CD4-positive, alpha-beta T cell treated with Interleukin-15 for 1 hour (primary cell): ENCODE measurements around the gene C7orf33.
"Not testable (repeated sequence)": the region's sequence is repeated elsewhere in the genome, so short reads cannot be mapped to it uniquely, and the experiment has no call there.

ENCODE experiments used
- DNase-seq: peaks from one replicate; pipeline ENCODE4 v3.0.0-alpha.2; 2020

The C7orf33 gene, protein sequence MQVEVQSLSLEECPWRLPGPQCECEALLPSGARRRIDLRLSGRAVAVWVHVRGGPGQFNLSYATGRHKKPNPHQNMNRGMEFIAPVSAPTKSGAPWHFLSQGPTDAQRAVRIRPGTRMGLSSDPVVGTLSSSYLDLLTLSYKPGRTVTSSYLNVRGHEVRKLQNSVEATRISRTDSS

DNA sequence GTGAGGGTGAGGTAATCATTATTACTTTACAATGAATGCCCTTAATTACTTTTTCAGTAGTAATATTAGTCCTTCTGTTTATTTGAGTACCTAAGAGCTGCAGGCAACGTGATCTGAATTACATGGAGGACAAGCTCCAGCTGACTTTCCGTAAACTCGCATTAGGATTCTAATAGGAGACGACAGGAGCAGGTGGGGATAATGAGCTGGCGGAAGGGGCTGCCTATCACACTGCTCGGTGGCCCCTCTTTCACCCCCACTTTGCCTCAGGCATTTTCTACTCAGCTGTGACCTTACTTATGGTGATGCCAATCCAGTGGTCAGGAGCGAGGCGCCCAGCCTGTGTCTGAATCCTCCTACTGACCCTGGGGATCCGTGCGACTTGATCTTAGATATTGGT lies at the start of gene C7orf33:
TSS of gene C7orf33 (plus strand) at position 296 of the 400 bp plus-strand sequence. CDS start 160 bp downstream, outside the sequence.
- no peak for DNase-seq

DNA sequence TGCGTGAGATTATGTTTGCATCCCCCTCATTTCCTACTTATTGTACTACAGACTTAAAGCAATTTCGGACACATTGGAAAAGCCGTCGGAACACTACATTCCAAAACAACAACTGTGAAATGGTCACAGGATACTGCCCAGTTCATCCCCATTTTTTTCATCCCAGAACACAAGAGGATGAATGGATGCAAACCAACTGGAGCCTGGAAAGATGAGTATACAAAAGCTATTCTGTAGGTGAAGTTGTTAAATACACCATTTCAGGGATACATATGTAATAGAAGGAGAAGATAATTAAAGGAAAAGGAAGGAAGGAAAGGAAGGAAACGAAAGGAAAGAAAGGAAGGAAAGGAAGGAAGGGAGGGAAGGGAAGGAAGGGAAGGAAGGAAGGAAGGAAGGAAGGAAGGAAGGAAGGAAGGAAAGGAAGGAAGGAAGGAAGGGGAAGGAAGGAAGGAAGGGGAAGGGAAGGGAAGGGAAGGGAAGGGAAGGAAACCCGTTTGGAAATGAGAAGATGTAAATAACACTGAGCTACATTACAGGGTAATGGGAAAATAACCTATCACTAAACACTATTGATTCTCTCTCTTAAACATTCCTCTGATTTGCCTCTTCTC lies 48.6 kb upstream of the C7orf33 start:
- no peak for DNase-seq

DNA sequence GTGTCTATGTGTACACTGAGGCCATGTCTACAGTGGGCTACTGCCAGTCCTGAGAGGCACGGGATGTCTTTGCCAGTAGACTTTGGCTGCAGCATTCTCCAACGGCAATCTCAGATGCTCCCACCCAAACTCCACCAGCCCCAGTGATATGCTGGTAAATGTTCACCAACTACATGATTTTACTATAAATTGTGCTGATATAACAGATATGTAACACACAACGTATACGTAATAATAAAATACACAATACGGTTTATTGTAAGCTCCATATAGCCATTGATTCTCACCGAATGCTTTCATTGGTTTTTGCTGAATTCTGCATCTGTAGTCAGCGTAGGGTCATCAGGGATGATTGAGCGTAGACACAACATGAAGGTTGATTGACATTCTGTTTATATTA lies 47.3 kb upstream of the C7orf33 start:
- no peak for DNase-seq

DNA sequence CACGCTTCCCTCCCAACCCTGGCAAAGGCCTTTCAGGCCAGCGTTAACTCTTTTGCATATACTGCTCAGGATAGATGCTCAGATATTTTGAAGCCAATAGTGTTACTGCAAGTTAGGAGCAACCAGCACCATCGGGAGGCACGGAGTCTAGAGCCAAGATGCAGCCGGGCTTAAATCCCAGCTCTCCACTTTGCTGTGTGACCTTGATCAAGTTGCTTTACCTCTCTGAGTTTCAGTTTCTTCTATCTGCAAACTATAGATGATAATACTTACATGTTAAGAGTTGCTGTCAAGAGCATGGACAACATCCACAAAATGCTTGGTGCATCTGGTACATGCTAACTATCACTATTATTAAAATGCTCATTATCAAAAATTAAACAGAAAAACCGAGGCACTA lies 45.4 kb upstream of the C7orf33 start:
- DNase-seq = no peak

DNA sequence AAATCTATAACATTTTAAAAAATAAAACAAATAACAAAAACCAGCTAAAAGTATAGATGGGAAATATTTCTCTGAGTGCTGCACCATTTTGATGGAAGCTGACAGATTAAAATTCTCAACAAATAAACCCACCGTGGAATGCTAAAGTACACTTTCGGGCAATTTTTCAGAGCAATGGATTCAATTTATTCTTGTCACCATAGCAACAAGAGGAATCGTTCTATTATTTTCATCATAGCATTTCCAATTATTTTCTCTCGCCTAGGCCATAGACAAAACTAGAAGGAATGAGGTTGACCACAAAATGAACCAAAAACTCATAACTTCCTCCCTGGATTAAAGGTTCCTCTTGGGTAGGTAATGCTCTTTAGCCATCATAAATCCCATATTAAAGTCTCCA lies 44.6 kb upstream of the C7orf33 start:
- DNase-seq = no peak

DNA sequence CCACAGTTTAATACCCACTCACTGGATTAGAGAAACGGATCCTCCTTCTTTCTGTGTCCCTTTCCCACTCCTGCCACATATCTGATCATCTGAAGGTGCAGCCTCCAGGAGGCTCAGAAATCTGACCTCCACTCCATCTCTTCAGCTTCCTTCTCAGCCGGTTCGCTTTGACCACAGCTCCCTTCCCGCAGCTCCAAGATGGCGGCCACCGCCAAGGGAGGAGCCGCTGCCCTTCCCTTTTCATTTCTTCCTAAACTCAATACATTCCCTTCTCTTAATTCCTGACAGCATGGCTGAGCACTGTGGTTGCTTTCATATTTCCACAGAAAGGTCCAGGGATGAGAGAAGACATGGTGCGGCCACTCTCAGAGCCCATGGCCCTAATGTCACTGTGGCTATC lies 43.7 kb upstream of the C7orf33 start:
- no peak for DNase-seq

DNA sequence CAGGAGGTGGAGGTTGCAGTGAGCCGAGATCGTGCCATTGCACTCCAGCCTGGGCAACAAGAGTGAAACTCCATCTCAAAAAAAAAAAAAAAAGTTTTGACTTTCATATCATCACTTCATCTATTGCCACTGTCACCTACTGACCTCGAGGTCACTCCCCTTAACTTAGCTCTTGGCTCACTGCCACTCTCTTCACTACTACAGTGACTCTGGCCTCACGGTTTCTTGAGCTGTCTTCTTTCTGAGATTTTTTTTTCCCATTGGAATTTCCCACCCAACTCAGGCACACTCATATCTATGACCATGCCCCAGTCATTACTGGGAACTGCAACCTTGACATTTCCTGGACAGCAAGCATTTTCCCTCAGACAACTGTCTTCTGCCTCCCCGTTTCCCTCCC lies 42.6 kb upstream of the C7orf33 start:
- DNase-seq = no peak

DNA sequence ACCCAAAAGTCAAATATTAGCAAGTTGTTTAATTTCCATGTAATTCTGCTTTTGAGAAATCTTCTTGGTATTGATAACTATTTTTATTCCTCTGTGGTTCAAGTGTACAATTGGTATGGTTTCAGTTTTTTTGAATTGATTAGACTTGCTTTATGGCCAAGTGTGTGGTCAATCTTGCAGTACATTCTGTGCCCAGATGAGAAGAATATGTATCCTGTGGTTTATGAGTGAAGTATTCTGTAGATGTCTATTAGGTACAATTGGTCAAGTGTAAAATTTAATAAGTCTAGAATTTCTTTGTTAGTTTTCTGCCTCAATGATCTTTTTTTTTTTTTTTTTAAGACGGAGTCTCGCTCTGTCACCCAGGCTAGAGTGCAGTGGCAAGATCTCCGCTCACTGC lies 36.6 kb upstream of the C7orf33 start:
- no peak for DNase-seq

DNA sequence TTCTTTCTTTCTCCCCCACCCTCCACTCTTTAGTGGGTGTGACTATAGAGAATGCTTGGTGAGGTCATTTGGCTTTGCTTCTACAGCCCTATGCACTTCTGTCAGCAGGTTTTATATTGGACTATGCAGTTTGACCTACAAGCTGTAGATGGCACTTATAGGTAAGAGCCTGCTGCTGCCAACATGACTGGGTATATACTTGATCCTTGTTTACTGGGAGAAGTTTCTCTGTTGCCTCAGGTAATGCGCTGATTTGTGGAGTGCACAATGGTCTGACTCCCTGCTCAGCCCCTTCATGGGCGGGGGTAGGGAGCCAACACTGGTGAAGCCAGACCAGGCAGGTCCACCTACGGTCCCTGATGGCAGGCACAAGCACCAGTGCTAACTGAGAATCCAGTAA lies 33.7 kb upstream of the C7orf33 start:
- DNase-seq = no peak

DNA sequence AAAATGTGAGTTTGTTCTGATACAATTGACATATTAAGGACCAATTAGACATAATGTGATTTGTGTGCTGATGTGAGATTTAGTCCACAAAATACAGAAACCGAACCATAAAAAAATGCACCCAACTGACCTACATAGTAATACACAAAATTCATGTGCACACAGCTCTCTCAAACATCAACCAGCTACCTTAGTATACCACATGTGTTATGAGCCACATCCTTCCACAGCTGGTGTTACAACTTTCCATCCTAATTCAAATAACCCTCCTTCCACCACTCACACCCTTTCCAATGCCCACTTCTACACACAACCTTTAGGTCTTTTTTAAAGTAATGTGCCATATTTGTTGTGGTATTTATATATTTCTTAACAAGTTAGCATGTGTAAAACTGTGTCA lies 31.7 kb upstream of the C7orf33 start:
- DNase-seq = no peak

DNA sequence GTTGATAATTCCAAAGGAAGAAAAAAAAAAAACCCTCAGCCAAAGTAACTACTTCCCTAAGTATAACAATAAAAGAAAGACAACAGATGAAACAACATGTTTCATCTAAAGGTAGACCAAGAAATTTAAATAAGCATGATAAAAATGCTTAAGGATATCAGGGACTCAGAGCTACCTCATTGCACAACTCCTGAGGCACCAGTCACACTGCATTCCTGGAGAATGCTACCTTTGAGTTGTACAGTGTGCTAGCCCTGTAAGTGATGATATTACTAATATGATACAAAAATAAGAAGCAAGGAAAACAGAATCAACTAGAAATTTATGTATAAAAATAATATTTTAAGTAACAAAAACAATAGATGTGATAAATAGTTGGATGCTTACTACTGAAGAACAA lies 29.5 kb upstream of the C7orf33 start:
- DNase-seq = no peak

DNA sequence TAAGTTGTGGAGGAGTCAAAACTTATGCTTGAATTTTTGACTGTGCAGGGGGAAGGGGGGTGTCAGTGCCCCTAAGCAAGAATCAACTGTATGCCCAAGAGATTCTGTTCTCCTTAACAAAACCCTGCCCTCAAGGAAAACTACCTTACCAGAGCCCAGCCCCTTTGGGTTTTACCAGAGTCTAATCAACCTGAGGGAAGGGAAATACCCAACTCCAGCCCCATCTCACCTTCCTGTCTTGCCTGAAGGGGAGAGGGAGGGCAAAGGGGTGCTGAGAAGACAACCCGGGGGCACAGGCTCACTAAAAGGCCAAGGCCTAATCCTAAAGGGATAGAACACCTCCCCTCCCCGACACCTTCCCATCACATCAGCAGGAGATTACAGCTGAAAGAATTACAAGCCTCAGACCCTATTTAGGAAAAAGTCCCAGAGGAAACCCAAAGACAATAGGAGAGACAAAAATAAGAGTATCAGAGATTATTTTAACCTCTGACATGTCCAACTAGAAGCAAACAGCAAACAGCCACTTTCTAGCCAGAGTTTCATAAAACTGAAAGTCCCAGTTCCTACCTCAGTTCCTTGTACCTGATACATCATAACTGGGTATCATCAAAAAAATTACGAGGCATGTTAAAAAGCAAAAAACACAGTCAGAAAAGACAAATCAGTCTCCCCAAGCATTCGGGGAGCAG lies 26.8 kb upstream of the C7orf33 start:
- no peak for DNase-seq

DNA sequence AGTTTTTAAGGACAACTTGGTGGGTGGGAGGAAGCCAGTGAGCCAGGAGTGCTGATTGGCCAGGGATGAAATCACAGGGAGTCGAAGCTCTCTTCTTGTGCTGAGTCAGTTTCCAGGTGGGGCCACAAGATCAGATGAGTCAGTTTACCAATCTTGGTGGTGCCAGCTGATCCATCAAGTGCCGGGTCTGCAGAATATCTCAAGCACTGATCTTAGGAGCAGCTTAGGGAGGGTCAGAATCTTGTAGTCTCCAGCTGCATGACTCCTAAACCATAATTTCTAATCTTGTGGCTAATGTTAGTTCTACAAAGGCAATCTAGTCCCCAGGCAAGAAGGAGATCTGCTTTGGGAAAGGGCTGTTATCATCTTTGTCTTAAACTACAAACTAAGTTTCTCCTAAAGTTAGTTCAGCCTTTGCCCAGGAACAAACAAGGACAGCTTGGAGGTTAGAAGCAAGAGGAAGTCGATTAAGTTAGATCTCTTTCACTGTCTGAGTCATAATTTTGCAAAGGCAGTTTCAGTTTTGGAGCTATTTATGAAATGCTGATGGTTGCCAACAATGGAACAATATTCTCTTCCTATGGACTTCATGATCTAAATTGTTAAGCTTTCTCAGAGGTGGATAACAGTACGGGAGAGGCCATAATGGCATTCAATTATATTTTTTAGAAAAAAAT lies 26.2 kb upstream of the C7orf33 start:
- DNase-seq = not testable (repeated sequence)

DNA sequence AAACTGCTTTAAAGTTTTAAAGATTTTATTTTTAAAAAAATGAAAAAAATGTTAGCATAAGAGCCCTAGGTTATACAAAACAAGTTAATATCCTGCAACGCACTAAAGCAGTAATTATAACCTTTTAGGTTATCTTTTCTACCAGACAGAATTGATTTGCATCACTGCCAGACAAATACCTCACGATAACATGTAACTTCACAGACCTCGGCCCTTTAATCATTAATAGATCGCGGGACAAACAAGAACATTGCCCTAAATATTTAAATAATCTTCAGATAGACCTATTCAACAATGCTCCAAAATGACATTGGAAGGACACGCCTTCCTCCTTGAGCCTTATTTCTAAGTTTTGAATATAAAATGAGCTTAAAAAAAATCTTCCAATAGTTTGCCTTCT lies 23.8 kb upstream of the C7orf33 start:
- DNase-seq = no peak

DNA sequence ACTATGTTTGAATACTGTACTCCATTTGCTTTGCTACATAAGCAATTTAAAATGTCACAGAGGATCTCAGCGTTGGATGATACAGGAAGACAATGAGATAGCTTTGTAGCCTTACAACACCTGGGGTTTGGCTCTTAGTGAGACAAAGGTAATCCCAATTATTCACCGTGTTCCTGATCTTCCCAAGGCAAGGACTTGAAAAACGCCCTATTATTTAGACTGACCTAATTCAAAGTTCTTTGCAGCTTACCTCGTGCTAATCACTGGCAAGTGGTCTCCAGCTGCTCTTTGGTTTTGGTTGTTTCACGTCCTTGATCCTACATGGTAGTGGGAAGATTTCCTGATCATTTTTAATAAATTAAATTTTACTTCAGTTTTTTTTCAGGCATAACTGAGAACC lies 23.0 kb upstream of the C7orf33 start:
- no peak for DNase-seq

DNA sequence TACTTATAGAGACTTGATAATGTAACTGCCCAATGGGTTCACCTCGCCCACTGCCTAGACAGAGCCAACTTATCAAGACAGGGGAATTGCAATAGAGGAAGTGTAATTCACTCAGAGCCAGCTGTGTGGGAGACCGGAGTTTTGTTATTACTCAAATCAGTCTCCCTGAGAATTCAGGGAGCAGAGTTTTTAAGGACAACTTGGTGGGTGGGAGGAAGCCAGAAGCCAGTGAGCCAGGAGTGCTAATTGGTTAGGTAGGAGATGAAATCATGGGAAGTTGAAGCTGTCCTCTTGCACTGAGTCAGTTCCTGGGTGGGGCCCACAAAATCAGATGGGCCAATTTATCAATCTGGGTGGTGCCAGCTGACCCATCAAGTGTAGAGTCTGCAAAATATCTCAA lies 20.1 kb upstream of the C7orf33 start:
- no peak for DNase-seq

DNA sequence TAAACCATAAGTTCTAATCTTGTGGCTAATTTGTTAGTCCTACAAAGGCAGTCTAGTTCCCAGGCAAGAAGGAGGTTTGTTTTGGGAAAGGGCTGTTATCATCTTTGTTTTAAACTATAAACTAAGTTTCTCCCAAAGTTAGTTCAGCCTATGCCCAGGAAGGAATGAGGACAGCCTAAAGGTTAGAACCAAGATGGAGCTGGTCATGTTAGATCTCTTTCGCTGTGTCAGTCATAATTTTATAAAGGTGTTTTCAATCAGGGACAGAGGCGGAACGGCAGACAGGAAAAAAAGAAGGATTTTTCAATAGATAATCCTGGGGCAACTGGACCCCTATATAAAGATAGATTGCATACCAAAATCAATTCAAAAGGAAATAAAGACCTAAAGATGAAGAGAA lies 19.6 kb upstream of the C7orf33 start:
- DNase-seq = not testable (repeated sequence)

DNA sequence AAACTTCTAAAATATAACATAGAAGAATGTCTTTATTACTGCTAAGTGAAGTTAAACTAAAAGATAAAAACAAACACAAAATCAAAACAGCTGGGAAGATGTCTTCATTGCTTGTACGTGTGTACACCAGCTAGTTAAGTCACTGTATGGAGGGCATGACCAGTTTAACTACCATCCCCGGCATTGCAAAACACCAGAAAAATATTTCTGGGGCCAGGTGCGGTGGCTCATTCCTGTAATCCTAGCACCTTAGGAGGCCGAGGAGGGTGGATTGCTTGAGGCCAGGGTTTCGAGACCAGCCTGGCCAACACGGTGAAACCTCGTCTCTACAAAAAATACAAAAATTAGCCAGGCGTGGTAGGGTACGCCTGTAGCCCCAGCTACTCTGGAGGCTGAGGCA lies 19.2 kb upstream of the C7orf33 start:
- DNase-seq = no peak

DNA sequence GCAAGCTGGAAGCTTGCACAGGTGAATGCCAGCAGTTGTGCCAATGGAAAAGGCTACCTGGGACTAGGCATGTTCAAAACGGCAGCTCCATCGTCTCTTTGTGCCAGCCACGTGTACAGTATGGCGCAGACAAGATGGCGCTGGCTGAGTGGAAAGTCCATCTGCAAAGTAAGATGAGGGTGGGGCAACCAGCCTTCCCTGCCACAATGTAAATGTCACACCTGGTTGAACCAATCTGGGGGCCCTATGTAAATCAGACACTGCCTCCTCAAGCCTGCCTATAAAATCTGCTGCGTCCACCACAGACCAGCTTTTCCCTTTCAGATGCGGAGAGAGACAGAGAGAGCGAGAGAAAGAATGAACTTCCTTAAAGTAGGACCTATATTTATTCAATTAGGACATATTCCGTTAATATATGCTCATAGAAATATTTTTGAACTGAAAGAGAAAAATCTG lies 18.5 kb upstream of the C7orf33 start:
- no peak for DNase-seq

DNA sequence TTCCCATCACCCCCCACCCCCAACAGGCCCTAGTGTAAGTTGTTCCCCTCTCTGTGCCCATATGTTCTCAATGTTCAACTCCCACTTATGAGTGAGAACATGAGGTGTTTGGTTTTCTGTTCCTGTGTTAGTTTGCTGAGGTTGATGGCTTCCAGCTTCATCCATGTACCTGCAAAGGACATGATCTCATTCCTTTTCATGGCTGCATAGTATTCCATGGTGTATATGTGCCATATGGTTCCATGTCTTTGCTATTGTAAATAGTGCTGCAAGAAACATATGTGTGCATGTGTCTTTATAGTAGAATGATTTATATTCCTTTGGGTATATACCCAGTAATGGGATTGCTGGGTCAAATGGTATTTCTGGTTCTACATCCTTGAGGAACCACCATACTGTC lies 17.0 kb upstream of the C7orf33 start:
- DNase-seq = not testable (repeated sequence)

DNA sequence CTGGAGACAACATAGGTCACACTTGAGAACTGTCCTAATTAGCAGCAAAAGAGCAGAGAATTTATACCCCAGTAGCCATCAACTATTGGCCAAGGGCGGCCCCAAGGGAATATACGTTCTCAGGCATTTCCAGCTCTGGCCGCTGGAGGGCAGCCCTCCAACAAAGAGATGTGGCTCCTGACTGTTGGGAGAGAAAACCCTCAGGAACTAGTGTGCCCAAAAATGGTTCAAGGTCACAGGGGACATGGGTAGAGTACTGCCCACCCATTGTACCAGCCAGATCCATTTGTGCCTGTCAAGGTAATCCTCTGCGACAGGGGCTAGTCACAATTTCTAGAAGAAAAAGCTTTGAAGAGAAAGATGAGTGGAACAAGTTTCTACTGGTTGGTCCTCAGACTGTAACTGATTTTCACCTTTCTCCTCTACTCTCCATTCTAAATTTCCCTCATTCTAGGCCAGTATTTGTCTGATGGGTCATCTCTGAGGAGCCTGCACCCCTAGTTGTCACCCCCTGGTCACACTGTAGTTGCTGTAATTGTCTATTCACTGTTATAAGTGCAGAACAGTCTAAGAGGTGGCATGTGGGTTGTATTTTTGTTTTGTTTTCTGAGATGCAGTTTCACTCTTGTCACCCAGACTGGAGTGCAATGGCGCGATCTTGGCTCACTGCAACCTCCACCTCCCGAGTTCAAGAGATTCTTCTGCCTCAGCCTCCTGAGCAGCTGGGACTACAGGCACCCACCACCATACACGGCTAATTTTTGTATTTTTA lies 14.7 kb upstream of the C7orf33 start:
- DNase-seq = peak; percentile 66

DNA sequence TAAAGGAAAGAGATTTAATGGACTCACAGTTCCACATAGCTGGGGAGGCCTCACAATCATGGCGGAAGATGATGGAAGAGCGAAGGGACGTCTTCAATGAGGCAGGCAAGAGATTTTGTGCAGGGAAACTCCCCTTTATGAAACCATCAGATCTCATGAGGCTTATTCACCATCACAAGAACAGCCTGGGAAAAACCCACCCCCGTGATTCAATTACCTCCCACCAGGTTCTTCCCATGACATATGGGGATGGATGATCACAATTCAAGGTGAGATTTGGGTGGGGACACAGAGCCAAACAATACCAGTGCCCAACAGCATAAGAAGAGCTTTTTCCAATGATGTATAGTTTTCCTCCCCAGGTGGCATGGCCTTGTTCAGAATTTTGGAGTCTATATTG lies 11.2 kb upstream of the C7orf33 start:
- DNase-seq = no peak

DNA sequence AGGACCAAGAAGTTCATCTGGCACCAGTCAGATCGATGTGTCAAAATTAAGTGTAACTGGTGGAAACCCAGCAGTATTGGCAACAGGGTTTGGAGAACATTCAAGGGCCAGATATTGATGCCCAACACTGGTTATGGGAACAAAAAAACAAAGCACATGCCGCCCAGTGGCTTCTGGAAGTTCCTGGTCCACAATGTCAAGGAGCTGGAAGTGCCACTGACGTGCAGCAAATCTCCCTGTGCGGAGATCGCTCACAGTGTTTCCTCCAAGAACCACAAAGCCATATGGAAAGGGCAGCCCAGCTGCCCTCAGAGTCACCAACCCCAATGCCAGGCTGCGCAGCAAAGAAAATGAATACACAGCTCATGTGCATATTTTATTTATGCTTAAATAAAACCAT lies 10.1 kb upstream of the C7orf33 start:
- DNase-seq = no peak
